ENCODE data around the gene ZFYVE19.

Gene ZFYVE19

GRCh38 chr15:40815042-40815698 is 8.3 kb downstream of the ZFYVE19 start:
- no peak for DNase-seq

- DNase-seq: no peak
Observed at GRCh38 chr15:40819048-40819447, 12.2 kb downstream of the ZFYVE19 start.

- DNase-seq: no peak
Observed at GRCh38 chr15:40821195-40821594, 14.3 kb downstream of the ZFYVE19 start.

GRCh38 chr15:40823572-40824343 is 16.9 kb downstream of the ZFYVE19 start:
- peak in 1 of 2 experiments; percentile 16 for DNase-seq

- DNase-seq: no peak
Observed at GRCh38 chr15:40825661-40826422, 19.0 kb downstream of the ZFYVE19 start.

- no peak for DNase-seq
Observed at GRCh38 chr15:40826423-40827075, 19.7 kb downstream of the ZFYVE19 start.

GRCh38 chr15:40828447-40829036 is 21.7 kb downstream of the ZFYVE19 start, which contains the start of gene PPP1R14D:
TSS of gene PPP1R14D (minus strand) at chr15:40828708. CDS start at chr15:40828641, 67 bp downstream.
- no peak for DNase-seq

- no peak for DNase-seq
Observed at GRCh38 chr15:40829115-40829514, 22.2 kb downstream of the ZFYVE19 start.

GRCh38 chr15:40830884-40831283 is 24.0 kb downstream of the ZFYVE19 start:
- peak; percentile 85 to 92 for DNase-seq

- DNase-seq: no peak
Observed at GRCh38 chr15:40831861-40832260, 25.0 kb downstream of the ZFYVE19 start.

- DNase-seq: no peak
Observed at GRCh38 chr15:40832903-40833302, 26.0 kb downstream of the ZFYVE19 start.

- DNase-seq: no peak
Observed at GRCh38 chr15:40836020-40836419, 29.1 kb downstream of the ZFYVE19 start.

GRCh38 chr15:40838756-40839155 is 31.9 kb downstream of the ZFYVE19 start:
- no peak for DNase-seq

- DNase-seq: no peak
Observed at GRCh38 chr15:40841741-40842140, 34.9 kb downstream of the ZFYVE19 start.

GRCh38 chr15:40843261-40843884 is 36.5 kb downstream of the ZFYVE19 start:
- DNase-seq: no peak

GRCh38 chr15:40843885-40844695 is 37.2 kb downstream of the ZFYVE19 start, which contains the start of gene SPINT1:
TSS of gene SPINT1 (plus strand) at chr15:40844048. CDS start at chr15:40844555, 507 bp downstream.
- DNase-seq: peak; percentile 44 to 61

- peak in 1 of 2 experiments; percentile 44 for DNase-seq
Observed at GRCh38 chr15:40844696-40845030, 37.8 kb downstream of the ZFYVE19 start.

GRCh38 chr15:40845036-40845435 is 38.1 kb downstream of the ZFYVE19 start:
- no peak for DNase-seq

- DNase-seq: peak; percentile 50 to 63
Observed at GRCh38 chr15:40845511-40846284, 38.8 kb downstream of the ZFYVE19 start.

GRCh38 chr15:40846841-40847222 is 39.9 kb downstream of the ZFYVE19 start:
- no peak for DNase-seq
